Loucy (cell line): ENCODE results near the gene SSPN.

Source experiments
- EZH2phosphoT487 ChIP-seq: fragments of 200-600 bp; IDR thresholded peaks from 2 replicates; pipeline ENCODE4 v1.6.1; 2018; ENCODE audit warnings: antibody characterized with exemption, mild to moderate bottlenecking, moderate library complexity, borderline replicate concordance
- TF ChIP-seq, protein P1 (sequence below): fragments of 200-600 bp; sonication (generic); conservative IDR thresholded peaks from 2 replicates; pipeline ENCODE4 v1.5.1; 2014; ENCODE audit warnings: mild to moderate bottlenecking, antibody characterized with exemption, low read length

GRCh38 chr12:26271889-26272492 is 76.6 kb downstream of the SSPN start:
- TF ChIP-seq, protein P1, sequence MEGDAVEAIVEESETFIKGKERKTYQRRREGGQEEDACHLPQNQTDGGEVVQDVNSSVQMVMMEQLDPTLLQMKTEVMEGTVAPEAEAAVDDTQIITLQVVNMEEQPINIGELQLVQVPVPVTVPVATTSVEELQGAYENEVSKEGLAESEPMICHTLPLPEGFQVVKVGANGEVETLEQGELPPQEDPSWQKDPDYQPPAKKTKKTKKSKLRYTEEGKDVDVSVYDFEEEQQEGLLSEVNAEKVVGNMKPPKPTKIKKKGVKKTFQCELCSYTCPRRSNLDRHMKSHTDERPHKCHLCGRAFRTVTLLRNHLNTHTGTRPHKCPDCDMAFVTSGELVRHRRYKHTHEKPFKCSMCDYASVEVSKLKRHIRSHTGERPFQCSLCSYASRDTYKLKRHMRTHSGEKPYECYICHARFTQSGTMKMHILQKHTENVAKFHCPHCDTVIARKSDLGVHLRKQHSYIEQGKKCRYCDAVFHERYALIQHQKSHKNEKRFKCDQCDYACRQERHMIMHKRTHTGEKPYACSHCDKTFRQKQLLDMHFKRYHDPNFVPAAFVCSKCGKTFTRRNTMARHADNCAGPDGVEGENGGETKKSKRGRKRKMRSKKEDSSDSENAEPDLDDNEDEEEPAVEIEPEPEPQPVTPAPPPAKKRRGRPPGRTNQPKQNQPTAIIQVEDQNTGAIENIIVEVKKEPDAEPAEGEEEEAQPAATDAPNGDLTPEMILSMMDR = no peak
- no peak for TF ChIP-seq EZH2phosphoT487
